ENCODE measurements around the gene GLYATL1.

The GLYATL1 gene

GRCh38 chr11:58927393-58928106 is 11.7 kb upstream of the GLYATL1 start:
- peak; percentile 96 for DNase-seq

GRCh38 chr11:58928107-58928499 is 11.2 kb upstream of the GLYATL1 start:
- DNase-seq: peak; percentile 42

GRCh38 chr11:58928691-58929090 is 10.6 kb upstream of the GLYATL1 start:
- peak; percentile 51 for DNase-seq

DNA sequence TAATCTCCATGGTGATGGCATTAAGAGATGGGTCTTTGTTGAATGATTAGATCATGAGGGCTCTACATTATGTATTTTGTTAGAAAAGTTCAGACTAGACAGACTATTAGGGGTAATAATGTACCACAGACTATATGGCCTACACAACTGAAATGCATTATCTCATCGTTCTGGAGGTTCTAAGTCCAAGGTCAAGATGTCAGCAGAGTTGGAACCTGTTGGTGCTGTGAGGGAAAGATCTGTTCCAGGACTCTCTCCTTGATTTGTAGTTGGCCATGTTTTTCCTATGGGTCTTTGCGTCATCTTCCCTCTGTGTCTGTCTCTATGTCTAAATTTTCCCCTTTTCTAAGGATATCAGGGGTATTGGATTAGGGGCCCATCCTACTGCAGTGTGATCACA is 8.4 kb upstream of the GLYATL1 start:
- DNase-seq: no peak

DNA sequence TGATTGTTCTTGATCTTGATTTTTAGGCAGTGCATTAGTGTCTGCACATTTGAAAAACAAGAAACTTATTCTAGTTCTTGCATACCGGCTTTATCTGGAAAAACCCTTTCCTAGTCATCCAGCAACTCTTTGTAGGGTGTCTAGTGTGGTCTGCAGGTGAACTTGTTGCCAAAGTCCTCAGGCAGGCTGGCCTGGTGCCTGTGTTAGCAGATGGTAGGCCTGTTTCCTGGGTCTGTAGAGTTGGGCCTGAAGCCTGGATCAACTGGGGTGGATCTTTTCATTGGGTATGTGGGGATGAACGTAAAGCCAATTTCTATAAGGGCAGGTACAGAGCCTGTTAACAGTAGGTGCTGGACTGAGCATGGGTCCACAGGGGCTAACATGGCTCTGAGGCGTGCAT is 5.6 kb upstream of the GLYATL1 start:
- no peak for DNase-seq

GRCh38 chr11:58934945-58935513 is 4.3 kb upstream of the GLYATL1 start:
- DNase-seq: no peak

- no peak for DNase-seq
Measured at GRCh38 chr11:58938398-58938797, 890 bp upstream of the GLYATL1 start.

DNA sequence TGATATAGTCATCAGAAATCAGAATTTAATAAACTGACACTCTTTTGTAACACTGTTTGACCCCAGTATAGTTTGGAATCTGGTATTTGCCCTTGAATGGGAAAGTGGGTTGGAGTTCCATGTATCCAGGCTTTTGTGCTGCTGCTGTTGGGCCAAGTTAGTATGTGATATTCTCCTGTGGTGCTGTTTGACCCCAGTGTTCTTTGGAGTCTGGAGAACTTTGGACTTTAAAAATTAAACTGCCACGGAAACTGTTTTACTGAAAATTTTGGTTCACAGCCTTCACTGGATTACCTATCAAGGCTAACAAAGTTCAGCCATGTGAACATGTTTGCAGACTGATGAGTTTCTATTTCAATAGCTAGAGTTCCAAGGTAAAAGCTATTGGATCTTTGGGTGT is 740 bp downstream of the GLYATL1 start:
- no peak for DNase-seq

GRCh38 chr11:58941838-58942237 is 2.5 kb downstream of the GLYATL1 start:
- no peak for DNase-seq

DNA sequence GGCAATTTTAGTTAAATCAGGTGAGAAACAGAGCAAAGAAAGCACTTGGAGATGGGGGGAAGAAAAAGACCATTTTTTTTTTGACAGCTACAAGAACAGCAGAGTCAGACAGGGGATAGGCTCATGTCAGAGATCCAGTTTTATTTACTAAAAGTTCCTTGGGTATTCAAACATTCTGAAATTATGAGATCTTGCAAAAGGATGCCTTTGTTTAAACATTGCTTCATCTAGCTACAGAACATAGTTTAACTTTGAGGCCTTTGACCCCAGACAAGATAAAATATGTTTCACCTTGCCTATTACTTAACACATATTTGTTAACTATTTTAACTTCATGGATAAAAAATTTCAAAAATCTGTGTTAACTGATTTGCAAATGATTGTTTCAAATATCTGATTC is 6.4 kb downstream of the GLYATL1 start:
- no peak for DNase-seq

GRCh38 chr11:58949184-58949583 is 9.9 kb downstream of the GLYATL1 start:
- DNase-seq: no peak

GRCh38 chr11:58957922-58958321 is 18.6 kb downstream of the GLYATL1 start:
- no peak for DNase-seq

GRCh38 chr11:58958500-58958899 is 19.2 kb downstream of the GLYATL1 start:
- DNase-seq: peak; percentile 18

GRCh38 chr11:58963551-58964104 is 24.3 kb downstream of the GLYATL1 start:
- DNase-seq: no peak

- no peak for DNase-seq
Measured at GRCh38 chr11:58965246-58965985, 26.1 kb downstream of the GLYATL1 start.

DNA sequence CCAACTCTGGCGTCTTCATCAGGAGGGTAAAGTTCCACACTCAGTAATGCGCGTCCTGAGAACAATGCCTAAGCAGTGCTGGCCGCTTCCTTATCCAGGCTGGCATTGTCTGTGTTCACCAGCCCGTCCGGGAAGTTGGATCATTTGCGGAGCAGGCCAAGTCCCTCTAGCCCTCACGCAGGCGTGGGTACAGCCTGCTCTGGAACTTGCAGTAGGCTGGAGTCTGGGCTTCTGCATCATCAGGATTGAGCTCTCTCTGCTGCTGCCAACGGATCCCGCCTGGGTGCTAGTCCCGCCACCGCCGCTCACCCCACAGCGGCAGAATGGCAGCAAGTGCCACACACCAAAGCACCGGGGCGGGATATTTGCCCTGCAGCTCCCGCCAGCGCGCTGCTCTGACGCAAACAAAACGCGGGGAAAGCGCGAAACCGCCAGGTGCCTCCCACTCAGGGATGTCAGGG is 29.0 kb downstream of the GLYATL1 start:
- DNase-seq: no peak

DNA sequence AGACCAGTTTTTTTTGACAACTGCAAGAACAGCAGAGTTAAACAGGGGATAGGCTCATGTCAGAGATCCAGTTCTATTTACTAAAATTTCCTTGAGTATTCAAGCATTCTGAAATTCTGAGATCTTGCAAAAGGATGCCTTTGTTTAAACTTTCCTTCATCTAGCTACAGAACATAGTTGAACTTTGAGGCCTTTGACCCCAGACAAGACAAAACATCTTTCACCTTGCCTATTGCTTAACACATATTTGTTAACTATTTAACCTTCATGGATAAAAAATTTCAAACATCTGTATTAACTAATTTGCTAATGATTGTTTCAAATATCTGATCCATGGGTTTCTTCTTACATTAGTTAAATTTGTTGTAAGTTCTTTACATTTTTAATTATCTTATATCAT is 38.2 kb downstream of the GLYATL1 start:
- no peak for DNase-seq

DNA sequence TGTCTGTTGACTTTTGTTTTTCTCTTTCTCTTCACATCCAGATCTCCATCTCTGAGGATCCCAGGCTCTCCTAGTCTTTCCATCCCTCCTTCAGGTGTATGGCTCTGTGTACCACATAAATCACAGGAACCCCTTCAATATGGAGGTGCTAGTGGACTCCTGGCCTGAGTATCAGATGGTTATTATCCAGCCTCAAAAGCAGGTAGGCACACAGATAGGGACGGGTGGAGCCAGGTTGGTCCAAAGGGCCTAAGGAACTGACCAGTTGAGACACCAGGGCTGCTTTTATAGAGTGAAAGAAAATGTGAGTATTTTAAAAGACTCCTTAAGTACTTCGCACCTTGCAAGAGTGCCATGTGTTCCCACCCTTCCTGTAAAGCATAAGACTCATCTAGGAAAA is 39.9 kb downstream of the GLYATL1 start:
- no peak for DNase-seq

DNA sequence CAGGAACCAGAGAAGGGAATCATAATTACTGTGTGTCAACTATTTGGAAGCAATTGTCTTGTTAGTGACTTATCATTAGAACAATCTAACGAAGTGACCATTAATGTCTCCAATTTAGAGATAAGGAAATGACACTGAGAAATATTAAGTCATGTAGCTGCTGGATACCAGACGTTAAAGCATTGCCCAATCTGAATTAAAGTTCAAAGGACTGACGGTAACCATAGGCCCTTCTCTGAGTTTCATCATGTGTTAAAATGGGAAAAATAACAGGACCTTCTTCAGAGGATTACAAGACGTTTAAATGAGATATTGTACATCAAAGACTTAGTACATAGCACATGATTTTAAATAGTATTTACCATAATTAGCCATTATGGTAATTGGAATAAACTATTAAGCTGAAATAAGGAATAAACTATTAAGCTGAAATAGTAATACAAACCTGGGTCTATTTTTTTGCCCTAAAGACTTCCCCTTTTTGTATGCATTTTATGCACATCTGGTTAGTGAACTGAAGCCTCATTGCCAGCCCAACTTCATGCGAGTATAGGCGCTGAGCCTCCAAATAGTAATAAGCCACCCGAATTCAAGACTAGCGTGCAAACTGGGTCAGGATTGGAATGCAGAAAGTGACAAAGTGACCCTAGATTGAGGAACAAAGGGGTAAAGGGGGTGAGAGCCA is 41.0 kb downstream of the GLYATL1 start:
- no peak for DNase-seq

DNA sequence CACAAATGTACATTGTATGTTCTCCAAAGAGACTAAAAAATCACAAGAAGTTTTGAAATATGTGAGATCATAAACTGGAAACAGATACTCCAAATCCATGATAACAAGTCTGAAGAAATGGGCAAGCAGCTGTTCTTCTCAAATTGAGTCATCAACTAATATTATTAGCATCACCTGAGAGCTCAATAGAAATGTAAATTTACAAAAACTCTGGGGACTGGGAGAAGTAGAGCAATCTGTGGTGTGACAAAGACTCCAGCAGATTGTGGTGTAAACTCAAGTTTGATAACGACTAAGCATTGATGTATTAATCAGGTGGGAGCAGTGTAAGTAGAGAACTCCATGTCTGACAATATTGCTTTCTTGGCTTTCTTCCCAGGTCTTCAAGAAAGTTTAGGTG is 53.2 kb downstream of the GLYATL1 start:
- no peak for DNase-seq

GRCh38 chr11:58994171-58994570 is 54.9 kb downstream of the GLYATL1 start:
- DNase-seq: no peak

DNA sequence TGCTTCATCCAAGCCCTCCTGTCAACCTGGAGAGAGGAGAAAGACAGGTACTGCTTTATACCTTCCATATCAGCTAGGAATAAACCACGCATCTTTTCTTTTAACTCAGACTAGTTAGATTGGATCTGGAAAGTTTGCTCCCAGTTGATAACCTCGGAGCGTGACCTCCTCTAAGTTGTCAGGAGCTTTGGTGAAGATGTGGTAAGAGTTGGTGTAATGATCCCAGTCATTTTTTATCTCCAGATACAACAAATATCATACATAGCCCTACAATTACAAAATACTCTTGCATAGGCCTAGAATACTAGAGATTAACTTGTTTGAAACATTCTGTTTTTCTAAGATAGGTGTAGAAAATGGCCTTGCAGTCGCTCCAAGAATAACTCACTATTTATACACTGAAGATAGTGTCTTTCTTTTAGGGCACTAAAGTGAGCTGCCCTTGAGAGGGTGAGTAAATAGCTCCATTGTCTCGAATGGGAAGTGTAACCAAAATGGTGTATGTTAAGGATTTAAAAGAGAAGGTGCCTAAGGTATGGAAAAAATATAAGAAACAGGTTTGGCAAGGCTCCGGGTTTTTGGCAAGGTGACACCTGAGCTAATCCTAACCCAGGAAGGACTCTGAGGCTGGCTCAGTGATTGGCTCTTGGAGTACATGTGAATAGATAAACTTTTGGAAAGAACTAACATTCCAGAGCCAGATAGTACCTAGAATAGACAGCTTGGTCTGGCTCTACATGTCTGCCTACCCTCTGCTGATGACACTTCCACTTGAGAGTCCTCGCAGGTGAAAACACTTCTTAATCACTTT is 59.4 kb downstream of the GLYATL1 start:
- DNase-seq: no peak
